ENCODE data around the gene CDCA3. TPM values are rescaled to one million over a fixed set of nuclear protein-coding genes. Genes with fewer than 3 reads are reported as not detected.

The CDCA3 gene
- total and polyA plus RNA-seq, 2 of the 13 experiments (the other 11 are each of a cell fraction or from before 2014, with no cell fraction given): 32.7 to 56.5 TPM

DNA sequence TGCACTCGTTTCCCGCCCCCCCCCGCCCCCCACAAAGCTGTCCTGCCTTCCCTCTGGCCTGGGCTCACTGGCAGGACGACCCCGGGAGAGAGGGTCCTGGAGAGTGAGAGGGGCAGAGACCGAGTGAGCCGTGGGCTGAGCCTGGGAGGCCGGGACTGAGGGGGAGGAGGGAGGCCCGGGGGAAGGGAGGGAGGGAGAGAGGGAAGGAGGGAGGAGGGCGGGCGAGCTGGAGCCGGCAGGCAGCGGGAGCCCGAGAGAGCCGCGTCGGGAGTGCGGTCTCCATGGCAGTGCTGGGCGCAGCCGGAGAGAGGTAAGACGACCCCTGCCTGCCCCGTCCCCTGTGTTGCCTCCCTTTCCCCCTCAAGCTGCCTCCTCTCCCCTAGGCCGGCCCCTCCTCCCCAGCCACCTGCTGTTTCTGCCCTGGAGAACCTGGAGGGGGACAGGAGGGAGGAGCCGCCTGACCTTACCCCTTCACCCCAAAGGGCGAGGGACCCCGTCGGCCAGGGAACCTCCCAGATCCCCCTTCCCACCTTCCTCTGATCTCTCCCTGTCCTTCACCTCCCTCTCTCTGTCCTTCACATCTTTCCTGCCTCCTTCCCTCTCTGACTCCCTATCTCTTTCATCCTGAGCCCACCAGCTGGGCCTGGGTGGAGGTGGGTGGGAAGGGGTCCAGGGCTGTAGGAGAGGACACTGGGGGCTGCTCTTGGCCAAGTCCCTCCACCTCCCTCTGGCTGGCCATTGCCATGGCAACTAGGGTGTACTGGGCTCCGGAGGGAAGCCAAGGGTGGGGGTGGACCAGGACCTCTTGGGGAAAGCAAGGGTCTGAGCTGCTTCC lies 29.3 kb downstream of the CDCA3 start, which contains the start of gene GPR162 (continued):
- TF ChIP-seq, protein P1, sequence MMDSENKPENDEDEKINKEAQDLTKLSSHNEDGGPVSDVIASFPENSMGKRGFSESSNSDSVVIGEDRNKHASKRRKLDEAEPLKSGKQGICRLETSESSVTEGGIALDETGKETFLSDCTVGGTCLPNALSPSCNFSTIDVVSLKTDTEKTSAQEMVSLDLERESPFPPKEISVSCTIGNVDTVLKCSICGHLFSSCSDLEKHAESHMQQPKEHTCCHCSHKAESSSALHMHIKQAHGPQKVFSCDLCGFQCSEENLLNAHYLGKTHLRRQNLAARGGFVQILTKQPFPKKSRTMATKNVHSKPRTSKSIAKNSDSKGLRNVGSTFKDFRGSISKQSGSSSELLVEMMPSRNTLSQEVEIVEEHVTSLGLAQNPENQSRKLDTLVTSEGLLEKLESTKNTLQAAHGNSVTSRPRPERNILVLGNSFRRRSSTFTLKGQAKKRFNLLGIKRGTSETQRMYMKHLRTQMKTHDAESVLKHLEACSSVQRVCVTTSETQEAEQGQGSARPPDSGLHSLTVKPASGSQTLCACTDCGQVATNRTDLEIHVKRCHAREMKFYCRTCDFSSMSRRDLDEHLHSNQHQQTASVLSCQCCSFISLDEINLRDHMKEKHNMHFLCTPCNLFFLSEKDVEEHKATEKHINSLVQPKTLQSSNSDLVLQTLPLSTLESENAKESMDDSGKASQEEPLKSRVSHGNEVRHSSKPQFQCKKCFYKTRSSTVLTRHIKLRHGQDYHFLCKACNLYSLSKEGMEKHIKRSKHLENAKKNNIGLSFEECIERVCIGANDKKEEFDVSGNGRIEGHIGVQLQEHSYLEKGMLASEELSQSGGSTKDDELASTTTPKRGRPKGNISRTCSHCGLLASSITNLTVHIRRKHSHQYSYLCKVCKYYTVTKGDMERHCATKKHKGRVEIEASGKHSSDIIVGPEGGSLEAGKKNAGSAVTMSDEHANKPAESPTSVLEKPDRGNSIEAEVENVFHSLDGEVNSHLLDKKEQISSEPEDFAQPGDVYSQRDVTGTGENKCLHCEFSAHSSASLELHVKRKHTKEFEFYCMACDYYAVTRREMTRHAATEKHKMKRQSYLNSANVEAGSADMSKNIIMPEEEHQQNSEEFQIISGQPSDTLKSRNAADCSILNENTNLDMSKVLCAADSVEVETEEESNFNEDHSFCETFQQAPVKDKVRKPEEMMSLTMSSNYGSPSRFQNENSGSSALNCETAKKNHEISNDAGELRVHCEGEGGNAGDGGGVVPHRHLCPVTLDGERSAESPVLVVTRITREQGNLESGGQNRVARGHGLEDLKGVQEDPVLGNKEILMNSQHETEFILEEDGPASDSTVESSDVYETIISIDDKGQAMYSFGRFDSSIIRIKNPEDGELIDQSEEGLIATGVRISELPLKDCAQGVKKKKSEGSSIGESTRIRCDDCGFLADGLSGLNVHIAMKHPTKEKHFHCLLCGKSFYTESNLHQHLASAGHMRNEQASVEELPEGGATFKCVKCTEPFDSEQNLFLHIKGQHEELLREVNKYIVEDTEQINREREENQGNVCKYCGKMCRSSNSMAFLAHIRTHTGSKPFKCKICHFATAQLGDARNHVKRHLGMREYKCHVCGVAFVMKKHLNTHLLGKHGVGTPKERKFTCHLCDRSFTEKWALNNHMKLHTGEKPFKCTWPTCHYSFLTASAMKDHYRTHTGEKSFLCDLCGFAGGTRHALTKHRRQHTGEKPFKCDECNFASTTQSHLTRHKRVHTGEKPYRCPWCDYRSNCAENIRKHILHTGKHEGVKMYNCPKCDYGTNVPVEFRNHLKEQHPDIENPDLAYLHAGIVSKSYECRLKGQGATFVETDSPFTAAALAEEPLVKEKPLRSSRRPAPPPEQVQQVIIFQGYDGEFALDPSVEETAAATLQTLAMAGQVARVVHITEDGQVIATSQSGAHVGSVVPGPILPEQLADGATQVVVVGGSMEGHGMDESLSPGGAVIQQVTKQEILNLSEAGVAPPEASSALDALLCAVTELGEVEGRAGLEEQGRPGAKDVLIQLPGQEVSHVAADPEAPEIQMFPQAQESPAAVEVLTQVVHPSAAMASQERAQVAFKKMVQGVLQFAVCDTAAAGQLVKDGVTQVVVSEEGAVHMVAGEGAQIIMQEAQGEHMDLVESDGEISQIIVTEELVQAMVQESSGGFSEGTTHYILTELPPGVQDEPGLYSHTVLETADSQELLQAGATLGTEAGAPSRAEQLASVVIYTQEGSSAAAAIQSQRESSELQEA (CRISPR knock-in tag; IDR thresholded peaks at IDR 0.05; ENCODE audit: not compliant biosample characterization): peak; percentile 65
- TF ChIP-seq, protein P2, sequence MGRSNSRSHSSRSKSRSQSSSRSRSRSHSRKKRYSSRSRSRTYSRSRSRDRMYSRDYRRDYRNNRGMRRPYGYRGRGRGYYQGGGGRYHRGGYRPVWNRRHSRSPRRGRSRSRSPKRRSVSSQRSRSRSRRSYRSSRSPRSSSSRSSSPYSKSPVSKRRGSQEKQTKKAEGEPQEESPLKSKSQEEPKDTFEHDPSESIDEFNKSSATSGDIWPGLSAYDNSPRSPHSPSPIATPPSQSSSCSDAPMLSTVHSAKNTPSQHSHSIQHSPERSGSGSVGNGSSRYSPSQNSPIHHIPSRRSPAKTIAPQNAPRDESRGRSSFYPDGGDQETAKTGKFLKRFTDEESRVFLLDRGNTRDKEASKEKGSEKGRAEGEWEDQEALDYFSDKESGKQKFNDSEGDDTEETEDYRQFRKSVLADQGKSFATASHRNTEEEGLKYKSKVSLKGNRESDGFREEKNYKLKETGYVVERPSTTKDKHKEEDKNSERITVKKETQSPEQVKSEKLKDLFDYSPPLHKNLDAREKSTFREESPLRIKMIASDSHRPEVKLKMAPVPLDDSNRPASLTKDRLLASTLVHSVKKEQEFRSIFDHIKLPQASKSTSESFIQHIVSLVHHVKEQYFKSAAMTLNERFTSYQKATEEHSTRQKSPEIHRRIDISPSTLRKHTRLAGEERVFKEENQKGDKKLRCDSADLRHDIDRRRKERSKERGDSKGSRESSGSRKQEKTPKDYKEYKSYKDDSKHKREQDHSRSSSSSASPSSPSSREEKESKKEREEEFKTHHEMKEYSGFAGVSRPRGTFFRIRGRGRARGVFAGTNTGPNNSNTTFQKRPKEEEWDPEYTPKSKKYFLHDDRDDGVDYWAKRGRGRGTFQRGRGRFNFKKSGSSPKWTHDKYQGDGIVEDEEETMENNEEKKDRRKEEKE (IDR thresholded peaks at IDR 0.05): no peak
- TF ChIP-seq HNRNPLL (IDR thresholded peaks at IDR 0.05; ENCODE audit: low read depth, low read length, poor library complexity, severe bottlenecking) (peak; percentile 34), PBX2 (CRISPR knock-in tag; IDR thresholded peaks at IDR 0.05) (no peak), CC2D1A (CRISPR knock-in tag; IDR thresholded peaks at IDR 0.05) (no peak), GABPB1 (CRISPR knock-in tag; IDR thresholded peaks at IDR 0.05) (peak; percentile 16; the same call in 1 of the 2 replicates), ZNF317 (CRISPR knock-in tag; IDR thresholded peaks at IDR 0.05) (no peak), TBX2 (CRISPR knock-in tag; IDR thresholded peaks at IDR 0.05; ENCODE audit: borderline replicate concordance) (no peak), ZNF260 (CRISPR knock-in tag; IDR thresholded peaks at IDR 0.05; ENCODE audit: borderline replicate concordance, low read depth) (no peak), ZC3H4 (CRISPR knock-in tag; IDR thresholded peaks at IDR 0.05; ENCODE audit: borderline replicate concordance) (no peak)
- TF ChIP-seq, protein P3, sequence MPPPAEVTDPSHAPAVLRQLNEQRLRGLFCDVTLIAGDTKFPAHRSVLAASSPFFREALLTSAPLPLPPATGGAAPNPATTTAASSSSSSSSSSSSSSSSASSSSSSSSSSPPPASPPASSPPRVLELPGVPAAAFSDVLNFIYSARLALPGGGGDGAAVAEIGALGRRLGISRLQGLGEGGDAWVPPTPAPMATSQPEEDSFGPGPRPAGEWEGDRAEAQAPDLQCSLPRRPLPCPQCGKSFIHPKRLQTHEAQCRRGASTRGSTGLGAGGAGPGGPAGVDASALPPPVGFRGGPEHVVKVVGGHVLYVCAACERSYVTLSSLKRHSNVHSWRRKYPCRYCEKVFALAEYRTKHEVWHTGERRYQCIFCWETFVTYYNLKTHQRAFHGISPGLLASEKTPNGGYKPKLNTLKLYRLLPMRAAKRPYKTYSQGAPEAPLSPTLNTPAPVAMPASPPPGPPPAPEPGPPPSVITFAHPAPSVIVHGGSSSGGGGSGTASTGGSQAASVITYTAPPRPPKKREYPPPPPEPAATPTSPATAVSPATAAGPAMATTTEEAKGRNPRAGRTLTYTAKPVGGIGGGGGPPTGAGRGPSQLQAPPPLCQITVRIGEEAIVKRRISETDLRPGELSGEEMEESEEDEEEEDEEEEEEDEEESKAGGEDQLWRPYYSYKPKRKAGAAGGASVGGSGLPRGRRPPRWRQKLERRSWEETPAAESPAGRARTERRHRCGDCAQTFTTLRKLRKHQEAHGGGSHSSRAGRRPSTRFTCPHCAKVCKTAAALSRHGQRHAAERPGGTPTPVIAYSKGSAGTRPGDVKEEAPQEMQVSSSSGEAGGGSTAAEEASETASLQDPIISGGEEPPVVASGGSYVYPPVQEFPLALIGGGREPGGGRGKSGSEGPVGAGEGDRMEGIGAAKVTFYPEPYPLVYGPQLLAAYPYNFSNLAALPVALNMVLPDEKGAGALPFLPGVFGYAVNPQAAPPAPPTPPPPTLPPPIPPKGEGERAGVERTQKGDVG (CRISPR knock-in tag; IDR thresholded peaks at IDR 0.05; ENCODE audit: borderline replicate concordance): no peak

Measured in HepG2 (cell line).